WERI-Rb-1 (cell line): ENCODE results near the gene PTTG1.

Source experiments
- DNase-seq: peaks from one replicate; pipeline ENCODE4 v3.0.0-alpha.2; 2020
- H3K27ac ChIP-seq: fragments of 250-450 bp; sonication (Bioruptor Pico); 2 replicates; pipeline ENCODE4 v1.5.1; 2020; ENCODE audit warnings: mild to moderate bottlenecking, moderate library complexity
- H3K27me3 ChIP-seq: fragments of 250-450 bp; sonication (Bioruptor Pico); 2 replicates; pipeline ENCODE4 v1.5.1; 2021; ENCODE audit warnings: mild to moderate bottlenecking, low read depth, moderate library complexity; ENCODE audit not compliant: insufficient read depth, severe bottlenecking
- H3K36me3 ChIP-seq: fragments of 250-450 bp; sonication (Bioruptor Pico); 2 replicates; pipeline ENCODE4 v1.5.1; 2020; ENCODE audit warnings: mild to moderate bottlenecking, moderate library complexity
- H3K4me3 ChIP-seq: 2 replicates; pipeline ENCODE4 v1.5.1; 2011; ENCODE audit warnings: low read depth, mild to moderate bottlenecking, control low read depth, low read length
- H3K9me3 ChIP-seq: fragments of 250-450 bp; sonication (Bioruptor Pico); 2 replicates; pipeline ENCODE4 v1.5.1; 2021; ENCODE audit warnings: mild to moderate bottlenecking, moderate library complexity; ENCODE audit not compliant: severe bottlenecking
- CTCF ChIP-seq: IDR thresholded peaks from 2 replicates; pipeline ENCODE4 v1.5.1; 2011; ENCODE audit warnings: low read depth, mild to moderate bottlenecking, control low read depth, inconsistent platforms, low read length

Gene PTTG1

GRCh38 chr5:160457252-160457651, 35.6 kb downstream of the PTTG1 start:
- H3K9me3 ChIP-seq: peaks cover 8% of the 10 kb centered on the region
- no peaks in the 10 kb centered on the region for H3K27me3 ChIP-seq
- H3K4me3 ChIP-seq: no peak overlapping the region
- TF ChIP-seq CTCF: no peak
- DNase-seq: no peak
- no peak overlapping the region for H3K27ac ChIP-seq
- no peaks in the 10 kb centered on the region for H3K36me3 ChIP-seq

- no peaks in the 10 kb centered on the region for H3K36me3 ChIP-seq
- TF ChIP-seq CTCF: no peak
- peaks cover 8% of the 10 kb centered on the region for H3K9me3 ChIP-seq
- H3K27me3 ChIP-seq: no peaks in the 10 kb centered on the region
- no peak overlapping the region for H3K4me3 ChIP-seq
- no peak overlapping the region for H3K27ac ChIP-seq
- no peak for DNase-seq
Measured at GRCh38 chr5:160458806-160459800, 37.4 kb downstream of the PTTG1 start.

- no peak for DNase-seq
- TF ChIP-seq CTCF: no peak
- Histone ChIP-seq H3K4me3 (no peak overlapping the region), H3K9me3 (peaks cover 8% of the 10 kb centered on the region), H3K27ac (no peak overlapping the region), H3K36me3 (no peaks in the 10 kb centered on the region), H3K27me3 (no peaks in the 10 kb centered on the region)
Measured at GRCh38 chr5:160460377-160461049, 38.9 kb downstream of the PTTG1 start.

GRCh38 chr5:160461378-160461777, 39.7 kb downstream of the PTTG1 start:
- no peak overlapping the region for H3K27ac ChIP-seq
- DNase-seq: no peak
- no peak for TF ChIP-seq CTCF
- H3K27me3 ChIP-seq: no peaks in the 10 kb centered on the region
- H3K36me3 ChIP-seq: no peaks in the 10 kb centered on the region
- H3K9me3 ChIP-seq: peaks cover 8% of the 10 kb centered on the region
- H3K4me3 ChIP-seq: no peak overlapping the region

- H3K27me3 ChIP-seq: no peaks in the 10 kb centered on the region
- H3K36me3 ChIP-seq: no peaks in the 10 kb centered on the region
- H3K9me3 ChIP-seq: peaks cover 8% of the 10 kb centered on the region
- H3K4me3 ChIP-seq: no peak overlapping the region
- H3K27ac ChIP-seq: no peak overlapping the region
- no peak for DNase-seq
- no peak for TF ChIP-seq CTCF
Measured at GRCh38 chr5:160462167-160462566, 40.5 kb downstream of the PTTG1 start.
